ENCODE data around the gene SERPINB10. TPM values are rescaled to one million over a fixed set of nuclear protein-coding genes. Genes with fewer than 3 reads are reported as not detected.
A peak's percentile ranks its signal among the peaks of the same experiment; 100 is the strongest.

The SERPINB10 gene
- total and polyA plus RNA-seq, 2 of the 8 experiments (the other 6 are each of a cell fraction or from before 2014, with no cell fraction given): not detected

DNA sequence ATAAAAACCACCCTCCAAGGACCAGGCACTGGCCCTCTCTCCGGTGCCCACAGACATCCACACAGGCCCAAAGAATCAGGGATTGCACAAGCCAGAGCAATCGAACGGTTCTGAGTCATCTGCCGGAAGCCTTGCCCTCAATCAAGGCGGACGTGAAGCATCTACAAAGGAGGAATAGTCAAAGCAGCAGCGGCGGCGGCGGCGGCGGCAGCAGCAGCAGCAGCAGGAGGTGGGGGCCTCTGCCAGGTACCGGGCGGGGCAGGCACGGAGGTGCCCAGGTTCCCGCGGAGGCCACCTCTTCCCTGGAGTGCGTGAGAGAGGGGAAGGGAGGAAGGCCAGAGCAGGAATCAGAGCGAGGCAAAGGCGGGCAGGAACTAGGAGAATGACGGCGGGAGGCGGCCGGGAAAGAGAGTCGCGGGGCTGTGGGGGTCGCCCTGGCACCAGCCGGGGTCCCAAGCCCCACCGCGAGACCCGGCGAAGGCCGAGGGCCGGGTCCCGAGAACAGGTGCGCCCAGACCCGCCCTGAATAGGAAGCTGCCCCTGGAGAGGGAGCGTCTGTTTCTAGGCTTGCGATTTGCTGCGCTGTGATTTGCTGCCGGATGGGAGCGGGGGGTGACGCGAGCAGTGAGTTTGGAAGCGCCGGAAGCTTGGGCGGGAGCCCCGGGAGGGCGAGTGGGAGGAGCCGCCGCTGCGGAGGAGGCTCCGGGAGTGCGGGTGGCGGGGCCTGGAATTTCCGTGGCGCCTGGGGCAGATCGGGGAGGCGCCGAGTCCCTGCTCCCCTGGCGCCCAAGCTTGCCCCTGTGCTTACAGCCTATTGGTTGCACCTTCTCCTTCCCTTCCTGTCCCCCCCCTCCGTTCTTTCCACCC, 62.4 kb downstream of the SERPINB10 start, which contains the start of gene SERPINB8 (continued):
- TF ChIP-seq, protein P1, sequence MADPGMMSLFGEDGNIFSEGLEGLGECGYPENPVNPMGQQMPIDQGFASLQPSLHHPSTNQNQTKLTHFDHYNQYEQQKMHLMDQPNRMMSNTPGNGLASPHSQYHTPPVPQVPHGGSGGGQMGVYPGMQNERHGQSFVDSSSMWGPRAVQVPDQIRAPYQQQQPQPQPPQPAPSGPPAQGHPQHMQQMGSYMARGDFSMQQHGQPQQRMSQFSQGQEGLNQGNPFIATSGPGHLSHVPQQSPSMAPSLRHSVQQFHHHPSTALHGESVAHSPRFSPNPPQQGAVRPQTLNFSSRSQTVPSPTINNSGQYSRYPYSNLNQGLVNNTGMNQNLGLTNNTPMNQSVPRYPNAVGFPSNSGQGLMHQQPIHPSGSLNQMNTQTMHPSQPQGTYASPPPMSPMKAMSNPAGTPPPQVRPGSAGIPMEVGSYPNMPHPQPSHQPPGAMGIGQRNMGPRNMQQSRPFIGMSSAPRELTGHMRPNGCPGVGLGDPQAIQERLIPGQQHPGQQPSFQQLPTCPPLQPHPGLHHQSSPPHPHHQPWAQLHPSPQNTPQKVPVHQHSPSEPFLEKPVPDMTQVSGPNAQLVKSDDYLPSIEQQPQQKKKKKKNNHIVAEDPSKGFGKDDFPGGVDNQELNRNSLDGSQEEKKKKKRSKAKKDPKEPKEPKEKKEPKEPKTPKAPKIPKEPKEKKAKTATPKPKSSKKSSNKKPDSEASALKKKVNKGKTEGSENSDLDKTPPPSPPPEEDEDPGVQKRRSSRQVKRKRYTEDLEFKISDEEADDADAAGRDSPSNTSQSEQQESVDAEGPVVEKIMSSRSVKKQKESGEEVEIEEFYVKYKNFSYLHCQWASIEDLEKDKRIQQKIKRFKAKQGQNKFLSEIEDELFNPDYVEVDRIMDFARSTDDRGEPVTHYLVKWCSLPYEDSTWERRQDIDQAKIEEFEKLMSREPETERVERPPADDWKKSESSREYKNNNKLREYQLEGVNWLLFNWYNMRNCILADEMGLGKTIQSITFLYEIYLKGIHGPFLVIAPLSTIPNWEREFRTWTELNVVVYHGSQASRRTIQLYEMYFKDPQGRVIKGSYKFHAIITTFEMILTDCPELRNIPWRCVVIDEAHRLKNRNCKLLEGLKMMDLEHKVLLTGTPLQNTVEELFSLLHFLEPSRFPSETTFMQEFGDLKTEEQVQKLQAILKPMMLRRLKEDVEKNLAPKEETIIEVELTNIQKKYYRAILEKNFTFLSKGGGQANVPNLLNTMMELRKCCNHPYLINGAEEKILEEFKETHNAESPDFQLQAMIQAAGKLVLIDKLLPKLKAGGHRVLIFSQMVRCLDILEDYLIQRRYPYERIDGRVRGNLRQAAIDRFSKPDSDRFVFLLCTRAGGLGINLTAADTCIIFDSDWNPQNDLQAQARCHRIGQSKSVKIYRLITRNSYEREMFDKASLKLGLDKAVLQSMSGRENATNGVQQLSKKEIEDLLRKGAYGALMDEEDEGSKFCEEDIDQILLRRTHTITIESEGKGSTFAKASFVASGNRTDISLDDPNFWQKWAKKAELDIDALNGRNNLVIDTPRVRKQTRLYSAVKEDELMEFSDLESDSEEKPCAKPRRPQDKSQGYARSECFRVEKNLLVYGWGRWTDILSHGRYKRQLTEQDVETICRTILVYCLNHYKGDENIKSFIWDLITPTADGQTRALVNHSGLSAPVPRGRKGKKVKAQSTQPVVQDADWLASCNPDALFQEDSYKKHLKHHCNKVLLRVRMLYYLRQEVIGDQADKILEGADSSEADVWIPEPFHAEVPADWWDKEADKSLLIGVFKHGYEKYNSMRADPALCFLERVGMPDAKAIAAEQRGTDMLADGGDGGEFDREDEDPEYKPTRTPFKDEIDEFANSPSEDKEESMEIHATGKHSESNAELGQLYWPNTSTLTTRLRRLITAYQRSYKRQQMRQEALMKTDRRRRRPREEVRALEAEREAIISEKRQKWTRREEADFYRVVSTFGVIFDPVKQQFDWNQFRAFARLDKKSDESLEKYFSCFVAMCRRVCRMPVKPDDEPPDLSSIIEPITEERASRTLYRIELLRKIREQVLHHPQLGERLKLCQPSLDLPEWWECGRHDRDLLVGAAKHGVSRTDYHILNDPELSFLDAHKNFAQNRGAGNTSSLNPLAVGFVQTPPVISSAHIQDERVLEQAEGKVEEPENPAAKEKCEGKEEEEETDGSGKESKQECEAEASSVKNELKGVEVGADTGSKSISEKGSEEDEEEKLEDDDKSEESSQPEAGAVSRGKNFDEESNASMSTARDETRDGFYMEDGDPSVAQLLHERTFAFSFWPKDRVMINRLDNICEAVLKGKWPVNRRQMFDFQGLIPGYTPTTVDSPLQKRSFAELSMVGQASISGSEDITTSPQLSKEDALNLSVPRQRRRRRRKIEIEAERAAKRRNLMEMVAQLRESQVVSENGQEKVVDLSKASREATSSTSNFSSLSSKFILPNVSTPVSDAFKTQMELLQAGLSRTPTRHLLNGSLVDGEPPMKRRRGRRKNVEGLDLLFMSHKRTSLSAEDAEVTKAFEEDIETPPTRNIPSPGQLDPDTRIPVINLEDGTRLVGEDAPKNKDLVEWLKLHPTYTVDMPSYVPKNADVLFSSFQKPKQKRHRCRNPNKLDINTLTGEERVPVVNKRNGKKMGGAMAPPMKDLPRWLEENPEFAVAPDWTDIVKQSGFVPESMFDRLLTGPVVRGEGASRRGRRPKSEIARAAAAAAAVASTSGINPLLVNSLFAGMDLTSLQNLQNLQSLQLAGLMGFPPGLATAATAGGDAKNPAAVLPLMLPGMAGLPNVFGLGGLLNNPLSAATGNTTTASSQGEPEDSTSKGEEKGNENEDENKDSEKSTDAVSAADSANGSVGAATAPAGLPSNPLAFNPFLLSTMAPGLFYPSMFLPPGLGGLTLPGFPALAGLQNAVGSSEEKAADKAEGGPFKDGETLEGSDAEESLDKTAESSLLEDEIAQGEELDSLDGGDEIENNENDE (IDR thresholded peaks at IDR 0.05; ENCODE audit: insufficient replicate concordance, low read length): no peak
- no peak for TF ChIP-seq SRF (IDR thresholded peaks at IDR 0.05; ENCODE audit: low read depth, low read length)
- no peak for TF ChIP-seq EP300 (IDR thresholded peaks at IDR 0.05; ENCODE audit: borderline replicate concordance in 1 of 2, low read depth in 2 of 2, low read length in 2 of 2)
- TF ChIP-seq HDAC6 (IDR thresholded peaks at IDR 0.05; ENCODE audit: low read depth, low read length): no peak
- TF ChIP-seq ZNF274 (IDR thresholded peaks at IDR 0.05; ENCODE audit: borderline replicate concordance, extremely low read depth, low read length): no peak
- TF ChIP-seq EGR1 (IDR thresholded peaks at IDR 0.05; ENCODE audit: borderline replicate concordance, low read depth, low read length): 0 out of 2 replicates have a peak, but pooled peaks have one; percentile 26
- TF ChIP-seq NANOG (IDR thresholded peaks at IDR 0.05; ENCODE audit: insufficient read depth, low read depth, low read length, poor library complexity, severe bottlenecking): no peak
- TF ChIP-seq CHD2 (IDR thresholded peaks at IDR 0.05; ENCODE audit: low read length): peak; percentile 69; the same call in 1 of the 2 replicates
- no peak for TF ChIP-seq KDM5A (IDR thresholded peaks at IDR 0.05; ENCODE audit: low read length)
- no peak for TF ChIP-seq SP4 (IDR thresholded peaks at IDR 0.05; ENCODE audit: low read length)

Measured in H1 (cell line).